Measurements from ENCODE around the gene SLC6A9. TPM values are rescaled to one million over a fixed set of nuclear protein-coding genes. Genes with fewer than 3 reads are reported as not detected.

Gene SLC6A9
- total RNA-seq, 1 donor from 2014 or later = 6.5 TPM

DNA sequence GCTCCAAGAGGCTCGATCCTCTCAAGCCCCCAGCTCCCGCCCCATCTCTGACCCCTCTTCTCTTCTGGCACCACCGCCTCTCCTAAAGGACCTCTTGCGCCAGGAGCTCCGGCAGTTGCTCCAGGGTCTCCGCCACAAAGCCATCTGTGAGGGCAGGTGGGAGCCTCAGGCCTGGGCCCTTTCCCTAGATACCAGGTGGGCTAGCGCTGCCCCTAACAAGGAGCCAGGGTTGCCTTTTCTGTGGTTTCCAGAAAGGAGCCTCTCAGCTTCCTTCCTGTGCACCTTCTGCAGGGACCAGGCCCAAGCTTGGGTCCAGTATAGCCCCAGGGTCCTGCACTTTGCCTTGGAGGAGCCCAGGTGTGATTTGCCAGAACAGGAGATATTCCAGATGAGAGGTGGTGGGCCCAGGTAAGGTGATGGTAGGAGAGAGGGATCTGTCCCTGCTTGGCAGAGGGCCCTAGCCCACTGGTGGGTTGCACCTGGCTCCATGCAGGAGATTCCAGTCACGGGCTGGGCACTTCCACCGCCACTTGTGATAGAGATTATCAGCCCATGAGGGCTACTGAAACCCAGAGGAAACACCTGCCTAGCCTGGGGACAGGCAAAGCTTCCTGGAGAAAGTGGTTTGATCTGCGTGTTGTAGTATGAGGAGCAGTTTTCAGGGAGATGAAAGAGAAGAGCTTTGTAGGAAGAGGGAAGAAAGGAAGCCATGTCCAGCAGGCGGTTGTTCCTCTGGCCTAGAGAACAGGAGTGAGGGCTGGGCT, 38.8 kb downstream of the SLC6A9 start:
- intact Hi-C loops (cut with DNase I) = no loop called here
- DNase-seq (ENCODE audit: low spot score) (no peak), ATAC-seq (no peak)

DNA sequence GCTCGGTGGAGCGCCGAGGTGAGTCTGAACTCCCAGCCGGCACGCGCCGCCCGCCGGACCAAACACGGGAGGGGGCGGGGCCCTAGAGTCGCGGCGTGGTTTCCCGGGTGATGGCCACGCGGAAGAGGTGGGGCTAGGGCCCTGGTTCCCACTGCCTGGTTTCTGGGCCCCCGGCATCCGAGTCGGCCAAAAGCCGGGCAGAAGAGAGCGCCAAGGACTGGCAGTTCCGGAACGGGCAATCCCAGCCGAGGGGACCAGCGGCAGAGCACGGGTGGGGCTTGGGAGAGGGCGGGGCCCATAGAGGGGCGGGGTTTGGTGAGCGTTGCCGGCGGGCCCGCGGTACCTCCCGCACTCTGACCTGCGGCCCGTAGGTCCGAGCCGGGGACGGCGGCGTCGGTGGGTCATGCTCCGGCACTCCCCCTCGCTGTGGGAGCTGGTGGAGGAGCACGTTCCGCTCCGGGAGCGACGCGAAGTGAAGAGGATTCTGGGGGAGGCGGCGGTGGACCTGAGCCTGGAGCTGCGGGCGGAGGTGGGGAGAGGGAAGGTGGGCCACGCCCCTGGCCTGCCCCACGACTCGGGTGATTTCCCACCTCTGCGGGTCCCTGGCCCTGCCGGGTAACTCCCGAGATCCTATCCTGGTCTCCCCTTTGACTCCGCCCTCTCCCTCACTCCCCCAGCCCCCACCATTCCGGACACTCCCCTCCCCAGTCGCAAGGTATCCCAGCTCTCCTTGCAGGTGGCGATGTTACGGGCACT, 39.6 kb downstream of the SLC6A9 start, which contains the start of gene CCDC24:
TSS of gene CCDC24 (plus strand) at position 124 of the 756 bp plus-strand sequence. CDS start at position 404, 280 bp downstream.
- ATAC-seq (peak; percentile 94), DNase-seq (ENCODE audit: low spot score) (peak; percentile 91)
- intact Hi-C loops (cut with DNase I) = no loop called here

DNA sequence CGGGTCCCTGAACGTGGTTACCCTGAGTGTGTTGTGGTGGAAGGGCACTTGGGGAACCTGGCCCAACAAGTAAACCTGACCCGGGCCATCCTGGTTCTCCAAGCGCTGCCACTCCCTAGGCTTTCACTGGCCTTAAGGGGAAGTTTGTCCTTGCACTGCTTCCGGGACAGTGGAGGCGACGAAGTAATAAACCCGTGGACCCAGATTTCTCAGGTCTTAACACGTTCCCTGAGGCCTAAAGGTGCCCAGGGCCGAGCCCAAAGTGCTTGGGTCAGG, 40.1 kb downstream of the SLC6A9 start:
- intact Hi-C loops (cut with DNase I) = no loop called here
- no peak for ATAC-seq

DNA sequence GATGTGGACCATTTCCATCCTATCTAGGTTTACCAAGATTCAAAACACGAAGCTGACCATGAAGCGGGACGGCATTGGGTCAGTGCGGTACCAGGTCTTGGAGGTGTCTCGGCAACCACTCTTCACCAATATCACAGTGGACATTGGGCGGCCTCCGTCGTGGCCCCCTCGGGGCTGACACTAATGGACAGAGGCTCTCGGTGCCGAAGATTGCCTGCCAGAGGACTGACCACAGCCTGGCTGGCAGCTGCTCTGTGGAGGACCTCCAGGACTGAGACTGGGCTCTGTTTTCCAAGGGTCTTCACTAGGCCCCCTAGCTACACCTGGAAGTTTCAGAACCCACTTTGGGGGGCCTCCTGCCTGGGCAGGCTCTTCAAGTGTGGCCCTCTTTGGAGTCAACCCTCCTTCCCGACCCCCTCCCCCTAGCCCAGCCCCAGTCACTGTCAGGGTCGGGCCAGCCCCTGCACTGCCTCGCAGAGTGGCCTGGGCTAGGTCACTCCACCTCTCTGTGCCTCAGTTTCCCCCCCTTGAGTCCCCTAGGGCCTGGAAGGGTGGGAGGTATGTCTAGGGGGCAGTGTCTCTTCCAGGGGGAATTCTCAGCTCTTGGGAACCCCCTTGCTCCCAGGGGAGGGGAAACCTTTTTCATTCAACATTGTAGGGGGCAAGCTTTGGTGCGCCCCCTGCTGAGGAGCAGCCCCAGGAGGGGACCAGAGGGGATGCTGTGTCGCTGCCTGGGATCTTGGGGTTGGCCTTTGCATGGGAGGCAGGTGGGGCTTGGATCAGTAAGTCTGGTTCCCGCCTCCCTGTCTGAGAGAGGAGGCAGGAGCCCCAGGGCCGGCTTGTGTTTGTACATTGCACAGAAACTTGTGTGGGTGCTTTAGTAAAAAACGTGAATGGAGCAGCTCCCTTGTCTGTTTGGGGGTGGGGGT, 40.7 kb downstream of the SLC6A9 start:
- intact Hi-C loops (cut with DNase I) = no loop called here
- ATAC-seq (no peak), DNase-seq (ENCODE audit: low spot score) (no peak)

More for the DNA sequence above, 40.1 kb downstream of the SLC6A9 start:
- DNase-seq (ENCODE audit: low spot score) = no peak

DNA sequence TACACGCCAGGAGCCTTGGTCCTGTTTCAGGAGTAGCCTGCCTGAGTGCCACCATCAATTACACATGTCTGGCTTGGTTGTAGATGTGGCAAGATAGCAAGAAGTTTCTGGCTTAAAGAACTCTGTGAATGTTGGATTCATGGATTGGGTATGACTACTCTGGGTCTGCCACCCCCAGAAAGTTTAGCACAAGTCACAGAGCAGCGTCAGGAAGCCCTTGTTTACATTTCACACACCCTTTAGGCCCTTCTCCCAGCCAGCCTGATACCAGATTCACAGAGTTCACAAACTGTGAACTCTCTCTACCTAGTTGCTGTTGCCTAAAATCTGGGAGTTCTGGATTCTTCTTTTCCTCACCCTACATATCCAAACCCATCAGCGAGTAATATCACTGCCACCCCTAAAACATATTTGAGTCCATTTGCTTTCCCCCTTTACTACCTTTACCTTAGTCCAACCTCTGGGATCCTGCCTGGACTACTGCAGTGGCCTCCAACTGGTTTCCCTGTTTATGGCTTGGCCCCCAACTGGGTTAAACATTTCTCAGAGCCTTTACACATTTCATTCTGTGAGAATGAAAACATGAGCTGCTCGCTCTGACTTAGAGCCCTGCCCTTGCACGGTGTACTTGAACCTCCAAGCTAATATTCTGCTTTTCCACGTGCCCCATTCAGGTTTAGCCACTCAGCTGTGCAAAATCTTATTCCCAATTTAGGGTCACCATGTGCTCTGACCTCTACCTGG, 43.9 kb downstream of the SLC6A9 start:
- intact Hi-C loops (cut with DNase I) = no loop called here
- no peak for ATAC-seq
- DNase-seq (ENCODE audit: low spot score) = no peak

DNA sequence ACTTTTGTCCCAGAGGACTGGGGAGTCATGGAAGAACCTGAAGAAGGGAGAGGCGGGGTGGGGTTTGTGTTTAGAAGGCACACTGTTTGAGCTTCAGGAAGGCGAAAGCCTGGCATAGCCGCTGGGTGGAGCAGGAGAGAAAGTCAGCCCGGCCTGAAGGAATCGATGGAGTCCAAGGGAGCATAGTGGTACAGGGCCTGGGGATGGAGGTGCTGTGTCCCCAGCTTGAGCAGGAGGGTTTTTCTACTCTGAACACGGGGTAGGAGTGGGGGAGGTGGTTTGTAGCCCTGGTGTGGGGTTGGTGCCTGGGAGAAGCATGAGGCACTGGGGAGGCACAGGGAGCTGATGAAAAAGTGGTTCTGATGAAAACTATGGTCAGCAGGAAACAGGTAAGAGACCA, 44.5 kb downstream of the SLC6A9 start:
- intact Hi-C loops (cut with DNase I) = no loop called here

DNA sequence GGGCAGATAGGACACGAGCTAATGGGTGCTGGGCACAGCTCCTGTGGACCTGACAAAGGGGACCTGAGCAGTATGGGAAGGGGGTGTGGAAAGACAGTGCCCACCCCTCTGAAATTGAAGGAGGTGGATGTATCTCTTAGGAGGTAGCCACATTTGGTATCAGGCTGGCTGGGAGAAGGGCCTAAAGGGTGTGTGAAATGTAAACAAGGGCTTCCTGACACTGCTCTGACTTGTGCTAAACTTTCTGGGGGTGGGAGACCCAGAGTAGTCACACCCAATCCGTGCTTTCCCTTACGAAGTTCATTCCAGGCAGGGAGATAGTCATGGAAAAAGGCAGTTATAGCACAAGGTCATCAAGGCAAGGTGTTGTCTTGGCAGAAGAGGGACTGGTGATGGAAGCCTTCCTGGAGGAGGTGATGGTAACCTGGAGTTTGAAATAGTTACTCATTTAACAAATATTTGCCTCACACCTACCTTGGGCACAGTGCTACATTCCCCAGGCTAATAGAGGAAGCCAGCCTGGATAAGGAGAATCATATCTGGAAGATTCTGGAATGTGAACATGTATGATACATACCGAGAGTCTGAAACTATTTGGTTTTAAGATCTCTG, 45.2 kb downstream of the SLC6A9 start:
- intact Hi-C loops (cut with DNase I) = no loop called here
- no peak for ATAC-seq
- no peak for DNase-seq (ENCODE audit: low spot score)

More for the DNA sequence above, 44.5 kb downstream of the SLC6A9 start:
- no peak for ATAC-seq
- DNase-seq (ENCODE audit: low spot score) = no peak

DNA sequence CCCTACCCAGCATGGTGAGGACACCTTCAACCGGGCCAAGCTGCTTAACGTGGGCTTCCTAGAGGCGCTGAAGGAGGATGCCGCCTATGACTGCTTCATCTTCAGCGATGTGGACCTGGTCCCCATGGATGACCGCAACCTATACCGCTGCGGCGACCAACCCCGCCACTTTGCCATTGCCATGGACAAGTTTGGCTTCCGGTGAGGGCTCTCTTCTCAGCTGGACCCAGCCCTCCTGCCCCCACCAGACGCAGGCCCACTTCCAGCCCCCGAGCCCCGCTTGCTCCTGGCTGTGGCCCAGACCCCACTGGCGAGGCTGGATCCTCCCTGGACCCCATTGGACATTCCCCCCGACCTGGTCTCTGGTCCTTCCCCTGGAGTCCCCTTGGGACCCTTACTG, 46.4 kb downstream of the SLC6A9 start:
- intact Hi-C loops (cut with DNase I) = no loop called here
- no peak for DNase-seq (ENCODE audit: low spot score)
- no peak for ATAC-seq

DNA sequence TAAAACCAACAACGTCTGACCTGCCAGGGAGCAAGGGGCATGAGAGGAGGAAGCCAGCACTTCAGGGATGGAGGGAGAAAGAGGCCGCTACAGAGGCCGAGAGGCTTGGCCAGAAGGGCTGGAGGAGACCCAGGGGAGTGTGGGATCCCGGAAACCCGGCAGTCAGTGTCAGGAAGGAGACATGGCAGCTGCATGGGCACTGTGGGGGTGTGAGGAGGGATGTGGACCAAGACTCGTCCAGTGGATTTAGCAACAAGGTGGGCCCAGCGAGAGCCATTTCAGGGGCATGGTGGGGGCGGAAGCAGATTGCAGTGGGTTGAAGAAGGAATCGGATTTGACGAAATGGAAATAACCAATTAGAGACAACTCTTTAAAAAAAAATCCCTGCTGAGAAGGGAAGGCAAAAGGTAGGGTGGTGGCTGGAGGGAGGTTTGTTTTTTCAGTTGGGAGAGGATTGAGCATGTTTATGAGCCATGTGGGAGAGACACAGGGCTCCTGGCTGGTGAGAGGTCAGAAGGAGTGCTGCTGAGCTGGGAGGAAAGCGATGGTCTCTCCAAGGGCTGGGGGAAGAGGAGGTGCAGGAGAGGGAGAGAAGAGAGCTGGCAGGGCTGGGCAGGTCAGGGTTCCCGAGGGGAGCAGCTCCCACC, 47.9 kb downstream of the SLC6A9 start:
- DNase-seq (ENCODE audit: low spot score) (no peak), ATAC-seq (no peak)
- intact Hi-C loops (cut with DNase I) = no loop called here

DNA sequence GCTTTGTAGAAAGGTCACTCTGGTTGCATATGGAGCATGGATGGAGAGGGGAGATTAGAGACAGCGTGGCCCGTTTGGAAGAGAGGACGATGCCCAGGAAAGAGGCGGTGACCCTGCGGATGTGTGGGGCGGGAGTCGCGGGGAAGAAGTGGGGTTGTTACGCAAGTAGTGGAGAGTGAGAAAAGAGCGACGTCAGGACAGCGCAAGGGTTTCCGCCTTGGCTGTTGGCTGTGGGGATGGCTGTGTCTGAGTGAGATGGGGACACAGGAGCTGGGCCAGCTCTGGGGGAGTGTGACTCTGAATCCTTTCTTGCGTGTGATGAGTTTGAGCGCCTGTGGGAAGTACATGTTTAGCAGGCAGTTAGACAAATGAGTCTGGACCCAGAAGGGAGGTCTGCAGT, 48.5 kb downstream of the SLC6A9 start:
- intact Hi-C loops (cut with DNase I) = no loop called here
- no peak for ATAC-seq
- DNase-seq (ENCODE audit: low spot score) = no peak

DNA sequence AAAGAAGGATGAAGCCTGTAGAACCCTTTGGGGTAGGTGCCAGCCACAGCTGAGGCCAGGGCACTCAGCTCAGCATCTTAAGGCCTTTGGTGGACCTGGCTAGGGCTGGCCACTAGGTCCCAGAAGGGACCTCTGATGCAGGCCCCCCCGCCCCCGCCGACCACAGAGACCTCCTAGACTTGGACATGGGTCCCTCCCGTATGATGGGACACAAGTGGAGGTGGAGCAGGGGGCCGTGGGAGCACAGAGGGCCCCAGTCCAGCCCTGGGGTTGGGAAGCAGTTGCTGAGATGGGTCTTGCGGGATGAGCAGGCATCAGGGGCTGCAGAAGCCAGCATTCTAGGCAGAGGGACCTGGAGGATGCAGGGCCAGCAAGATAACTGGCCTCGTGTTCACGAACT, 49.0 kb downstream of the SLC6A9 start:
- DNase-seq (ENCODE audit: low spot score) = no peak
- no peak for ATAC-seq
- intact Hi-C loops (cut with DNase I) = no loop called here

DNA sequence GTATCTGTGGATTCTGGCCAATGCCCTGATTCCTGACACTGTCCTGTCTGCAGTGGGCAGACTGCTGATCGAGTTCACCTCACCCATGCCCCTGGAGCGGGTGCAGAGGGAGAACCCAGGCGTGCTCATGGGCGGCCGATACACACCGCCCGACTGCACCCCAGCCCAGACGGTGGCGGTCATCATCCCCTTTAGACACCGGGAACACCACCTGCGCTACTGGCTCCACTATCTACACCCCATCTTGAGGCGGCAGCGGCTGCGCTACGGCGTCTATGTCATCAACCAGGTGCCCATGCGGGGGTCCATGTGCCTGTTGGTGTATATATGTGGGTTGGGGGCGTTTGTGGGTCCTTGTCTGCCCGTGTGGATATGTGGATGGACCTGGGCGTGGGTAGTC, 49.6 kb downstream of the SLC6A9 start:
- DNase-seq (ENCODE audit: low spot score) (no peak), ATAC-seq (no peak)
- intact Hi-C loops (cut with DNase I) = no loop called here

DNA sequence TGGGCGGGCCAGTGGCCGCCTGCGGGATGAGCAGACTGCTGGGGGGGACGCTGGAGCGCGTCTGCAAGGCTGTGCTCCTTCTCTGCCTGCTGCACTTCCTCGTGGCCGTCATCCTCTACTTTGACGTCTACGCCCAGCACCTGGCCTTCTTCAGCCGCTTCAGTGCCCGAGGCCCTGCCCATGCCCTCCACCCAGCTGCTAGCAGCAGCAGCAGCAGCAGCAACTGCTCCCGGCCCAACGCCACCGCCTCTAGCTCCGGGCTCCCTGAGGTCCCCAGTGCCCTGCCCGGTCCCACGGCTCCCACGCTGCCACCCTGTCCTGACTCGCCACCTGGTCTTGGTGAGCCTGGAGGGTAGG, 50.1 kb downstream of the SLC6A9 start:
- DNase-seq (ENCODE audit: low spot score) (no peak), ATAC-seq (no peak)
- intact Hi-C loops (cut with DNase I) = no loop called here

DNA sequence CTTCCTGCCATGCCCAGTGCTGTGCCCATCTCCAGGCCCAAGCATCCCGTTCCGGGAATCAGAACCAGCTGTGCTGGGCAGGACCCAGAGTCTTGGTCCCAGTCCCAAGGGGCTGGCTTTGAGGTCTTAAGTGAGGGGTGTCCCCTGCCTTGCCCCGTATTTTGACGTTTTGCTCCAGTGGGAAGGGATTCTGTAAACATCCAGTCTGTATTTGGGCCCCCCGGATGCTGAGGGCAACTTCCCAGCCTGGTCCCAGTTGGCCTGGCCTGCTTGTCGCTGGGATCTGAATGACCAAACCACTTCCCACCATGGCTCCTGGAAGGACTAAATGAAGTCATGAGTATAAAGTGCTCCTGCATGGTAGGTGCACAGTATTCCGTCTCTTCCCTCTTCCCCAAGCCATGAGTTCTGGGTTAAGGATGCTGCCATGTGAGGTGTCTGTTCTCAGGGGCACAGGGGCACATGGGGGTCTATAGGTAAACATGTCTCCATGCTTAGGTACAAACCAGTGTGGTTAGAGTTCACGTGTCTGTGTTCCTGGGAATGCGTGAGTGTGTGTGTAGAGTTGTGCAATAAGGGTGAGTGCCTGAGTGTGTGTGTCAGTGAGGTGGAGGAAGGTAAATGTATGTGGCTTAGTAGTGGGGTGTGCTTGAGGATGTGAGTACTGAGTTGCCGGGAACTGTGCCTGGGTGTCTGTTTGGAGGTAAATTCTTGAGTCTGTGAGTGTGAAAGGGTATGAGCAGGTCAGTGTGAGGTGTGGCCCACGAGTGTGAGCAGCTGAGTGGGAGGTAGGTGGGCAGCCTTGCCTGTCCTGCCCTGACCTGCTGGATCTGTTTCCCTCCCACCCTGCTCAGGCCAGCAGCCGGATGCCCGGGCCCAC, 50.8 kb downstream of the SLC6A9 start:
- intact Hi-C loops (cut with DNase I) = no loop called here
- no peak for ATAC-seq
- DNase-seq (ENCODE audit: low spot score) = no peak

DNA sequence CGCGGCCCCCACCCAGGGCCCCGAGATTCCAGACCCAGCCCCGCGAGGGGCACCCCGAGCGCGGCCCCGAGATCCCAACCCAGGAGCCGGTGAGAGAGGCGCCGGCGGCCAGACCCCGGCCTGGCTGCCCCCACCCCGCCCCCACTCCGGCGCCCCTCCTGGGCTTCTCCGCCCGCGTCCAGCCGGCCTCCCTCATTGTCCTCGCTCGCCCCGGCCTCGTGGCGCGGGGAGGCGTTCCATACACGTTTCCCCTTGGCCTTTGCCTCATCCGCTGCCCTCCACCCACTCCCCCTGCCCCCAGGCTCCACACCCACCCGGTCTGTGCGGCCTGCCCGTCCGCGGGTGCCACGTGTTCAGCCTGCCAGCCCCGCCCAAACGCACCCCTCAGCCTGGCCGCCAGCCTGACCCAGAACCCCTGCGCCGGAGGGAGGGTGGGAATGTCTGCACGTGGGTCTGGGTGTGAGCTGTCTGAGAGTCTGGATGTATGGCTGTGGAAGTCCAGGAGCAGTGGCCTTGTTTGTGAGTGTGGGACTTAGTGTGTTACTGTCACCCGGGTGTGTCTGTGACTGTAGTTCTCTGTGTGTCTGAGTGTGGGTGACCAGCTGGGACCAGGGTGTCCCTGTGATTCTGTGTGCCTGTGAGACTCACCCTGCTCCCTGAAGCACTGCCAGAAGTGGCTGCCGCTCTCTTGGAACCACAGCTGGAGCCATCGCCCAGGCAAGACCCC, 51.6 kb downstream of the SLC6A9 start:
- intact Hi-C loops (cut with DNase I) = no loop called here
- ATAC-seq = peak; percentile 41

DNA sequence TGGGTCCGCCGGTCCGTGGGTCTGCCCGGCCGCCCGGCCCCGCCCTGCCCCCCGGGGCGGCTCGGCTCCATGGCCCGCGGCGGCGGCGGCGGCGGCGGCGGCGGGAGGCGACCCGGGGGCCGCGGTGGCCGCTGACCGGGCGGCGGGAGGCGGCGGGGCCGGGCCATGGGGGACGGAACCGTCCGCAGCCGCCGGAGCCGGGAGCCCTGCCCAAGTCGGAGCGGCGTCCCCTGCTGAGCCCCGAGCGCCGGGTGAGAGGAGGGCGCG, 52.1 kb downstream of the SLC6A9 start:
- no peak for DNase-seq (ENCODE audit: low spot score)
- intact Hi-C loops (cut with DNase I) = no loop called here
- ATAC-seq = no peak

More for the DNA sequence above, 51.6 kb downstream of the SLC6A9 start:
- DNase-seq (ENCODE audit: low spot score) = peak; percentile 72
